ENCODE results near the gene SERPINE1. TPM values are rescaled to one million over a fixed set of nuclear protein-coding genes. Genes with fewer than 3 reads are reported as not detected.

SERPINE1 gene
- total and polyA plus RNA-seq, 2 experiments from 2014 or later, result 0.97 to 1.2 TPM

- peaks cover 6% of the 10 kb centered on the region; the same call in 1 of the 2 replicates for H3F3A ChIP-seq (replicated peaks; ENCODE audit: low read depth)
- no peak overlapping the region for H2AFZ ChIP-seq
- Mint-ChIP-seq H3K4me1 (peaks cover 15% of the 10 kb centered on the region), H3K36me3 (ENCODE audit: low read depth) (peaks cover 43% of the 10 kb centered on the region), H3K27ac (no peak overlapping the region), H3K4me3 (no peak overlapping the region), H3K27me3 (ENCODE audit: insufficient read depth, low read depth, poor library complexity) (peaks cover 7% of the 10 kb centered on the region), H3K9me3 (peaks cover 22% of the 10 kb centered on the region)
- H3K4me2 ChIP-seq, result no peak overlapping the region
- no peak overlapping the region for H3K4me3 ChIP-seq
- H3K4me1 ChIP-seq (ENCODE audit: insufficient read depth), result peaks cover 3% of the 10 kb centered on the region
- no peaks in the 10 kb centered on the region for H3K36me3 ChIP-seq (ENCODE audit: insufficient read depth)
- TF ChIP-seq EZH2phosphoT487 (IDR thresholded peaks at IDR 0.05; ENCODE audit: unreplicated experiment) (no peak), ZNF114 (CRISPR knock-in tag; IDR thresholded peaks at IDR 0.05) (no peak), STAT1 (IDR thresholded peaks at IDR 0.05; ENCODE audit: unreplicated experiment) (no peak), JUNB (IDR thresholded peaks at IDR 0.05; ENCODE audit: unreplicated experiment) (no peak), EZH2 (IDR thresholded peaks at IDR 0.05; ENCODE audit: low read depth, unreplicated experiment) (no peak), POLR2AphosphoS5 (IDR thresholded peaks at IDR 0.05; ENCODE audit: low read depth) (no peak), CTCF (conservative IDR thresholded peaks at IDR 0.05; ENCODE audit: low read depth in 2 of 2) (no peak), CREB1 (CRISPR knock-in tag; IDR thresholded peaks at IDR 0.05; ENCODE audit: low read depth) (no peak), ZNF462 (CRISPR knock-in tag; IDR thresholded peaks at IDR 0.05) (no peak), ZNF331 (CRISPR knock-in tag; IDR thresholded peaks at IDR 0.05; ENCODE audit: low read depth) (no peak), ETS1 (IDR thresholded peaks at IDR 0.05) (no peak), REST (IDR thresholded peaks at IDR 0.05; ENCODE audit: unreplicated experiment) (no peak), NANOG (IDR thresholded peaks at IDR 0.05; ENCODE audit: borderline replicate concordance) (no peak)
- no peaks in the 10 kb centered on the region for H3K79me2 ChIP-seq (replicated peaks; ENCODE audit: insufficient read depth)
- no peaks in the 10 kb centered on the region for H4K20me1 ChIP-seq (replicated peaks; ENCODE audit: insufficient read depth)
- DNase-seq (ENCODE audit: low spot score), result no peak
- H3K27me3 ChIP-seq (ENCODE audit: insufficient read depth), result no peaks in the 10 kb centered on the region
- H3K9me2 ChIP-seq (ENCODE audit: insufficient read depth), result no peaks in the 10 kb centered on the region
- ATAC-seq, result no peak
- no peak overlapping the region for H3K27ac ChIP-seq (ENCODE audit: low read depth)
Observed at GRCh38 chr7:101089876-101090275, 37.0 kb upstream of the SERPINE1 start.

Data from GM23338 (cell line).